H1 (cell line): ENCODE results near the gene OR9A4. TPM values are rescaled to one million over a fixed set of nuclear protein-coding genes. Genes with fewer than 3 reads are reported as not detected.

Experiments used
- CEBPB ChIP-seq: IDR thresholded peaks from 2 replicates; pipeline ENCODE4 v1.6.1; 2012; ENCODE audit warnings: low read depth, low read length
- PHF8 ChIP-seq: fragments of 200-600 bp; sonication (generic); conservative IDR thresholded peaks from 2 replicates; pipeline ENCODE4 v1.7.1; 2012; ENCODE audit warnings: low read depth, mild to moderate bottlenecking, inconsistent platforms, low read length, moderate library complexity
- POLR2A ChIP-seq, 2 experiments: IDR thresholded peaks; 1 replicate in 1 of 2; 2 replicates in 1 of 2; pipeline ENCODE4 v1.6.1; 2011; ENCODE audit warnings: low read depth in 2 of 2, low read length in 2 of 2, mild to moderate bottlenecking in 2 of 2; ENCODE audit errors: control extremely low read depth in 1 of 2
- SAP30 ChIP-seq: fragments of 300-600 bp; sonication (generic); IDR thresholded peaks from 2 replicates; pipeline ENCODE4 v1.7.1; 2012; ENCODE audit warnings: low read length, moderate library complexity, mild to moderate bottlenecking, inconsistent platforms; ENCODE audit not compliant: insufficient read depth, insufficient replicate concordance
- TAF7 ChIP-seq: optimal IDR thresholded peaks from 2 replicates; pipeline ENCODE3; 2011; ENCODE audit warnings: low read depth, mild to moderate bottlenecking, inconsistent platforms, low read length, moderate library complexity, borderline replicate concordance
- TCF12 ChIP-seq: IDR thresholded peaks from 2 replicates; pipeline ENCODE4 v1.6.1; 2011; ENCODE audit warnings: low read depth, mild to moderate bottlenecking, low read length
- polyA plus RNA-seq, 7 experiments: library from polyadenylated mRNA; depleted of rRNA in 3 of 7; stranded (reverse) in 5 of 7; unstranded in 2 of 7; fragments of >200 nt in 5 of 7; fragments of 200-250 nt in 2 of 7; gene quantifications; 1 replicate in 5 of 7; 2 replicates in 1 of 7; 4 replicates in 1 of 7; pipeline versions ENCODE4 v1.2.1 to v1.2.3, GENCODE V29; 2011 to 2013; ENCODE audit warnings: missing spikeins in 2 of 7, mixed read lengths in 2 of 7
- total RNA-seq: library from RNA; stranded (reverse); fragmentation: NEBNext Ultra II Directional; extraction: Animal tissue kit (Norgen Biotek cat#: 25700); gene quantifications from 2 replicates; pipeline ENCODE4 v1.2.1, GENCODE V29; 2021
- TF ChIP-seq, protein P1 (sequence below): IDR thresholded peaks from 2 replicates; pipeline ENCODE4 v1.6.1; 2012; ENCODE audit warnings: inconsistent platforms
- TF ChIP-seq, protein P2 (sequence below): fragments of 300-600 bp; sonication (generic); IDR thresholded peaks from 2 replicates; pipeline ENCODE4 v1.7.1; 2012; ENCODE audit warnings: low read length, moderate library complexity, mild to moderate bottlenecking, inconsistent platforms; ENCODE audit not compliant: insufficient replicate concordance

The OR9A4 gene
- total and polyA plus RNA-seq, 2 of the 8 experiments (the other 6 are each of a cell fraction or from before 2014, with no cell fraction given), result not detected

DNA sequence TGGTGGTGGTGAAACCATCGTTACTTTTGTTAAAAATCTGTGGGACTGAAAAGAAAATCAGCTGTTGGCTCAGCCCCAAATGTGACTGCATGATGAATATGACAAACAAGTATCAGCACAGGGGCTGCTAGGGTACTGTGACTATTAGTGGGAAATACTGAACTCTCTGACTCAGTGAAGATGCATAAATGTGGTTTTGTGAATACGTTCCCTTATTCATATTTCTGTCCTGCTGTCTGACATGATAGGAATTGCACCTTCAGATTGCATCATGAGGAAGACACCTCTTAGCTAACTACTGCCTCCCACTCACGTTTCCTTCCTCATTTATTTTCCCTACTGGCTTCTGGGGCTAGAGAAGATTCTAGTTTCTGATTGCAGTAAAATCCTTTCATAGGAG is 29.2 kb downstream of the OR9A4 start (continued):
- TF ChIP-seq TCF12 (no peak), CEBPB (no peak), PHF8 (no peak), SAP30 (no peak), POLR2A (IDR thresholded peaks at IDR 0.05; ENCODE audit: control extremely low read depth in 1 of 2, low read depth in 2 of 2, low read length in 2 of 2) (no peak), TAF7 (no peak)
- TF ChIP-seq, protein P1, sequence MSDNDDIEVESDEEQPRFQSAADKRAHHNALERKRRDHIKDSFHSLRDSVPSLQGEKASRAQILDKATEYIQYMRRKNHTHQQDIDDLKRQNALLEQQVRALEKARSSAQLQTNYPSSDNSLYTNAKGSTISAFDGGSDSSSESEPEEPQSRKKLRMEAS, result no peak
- TF ChIP-seq, protein P2, sequence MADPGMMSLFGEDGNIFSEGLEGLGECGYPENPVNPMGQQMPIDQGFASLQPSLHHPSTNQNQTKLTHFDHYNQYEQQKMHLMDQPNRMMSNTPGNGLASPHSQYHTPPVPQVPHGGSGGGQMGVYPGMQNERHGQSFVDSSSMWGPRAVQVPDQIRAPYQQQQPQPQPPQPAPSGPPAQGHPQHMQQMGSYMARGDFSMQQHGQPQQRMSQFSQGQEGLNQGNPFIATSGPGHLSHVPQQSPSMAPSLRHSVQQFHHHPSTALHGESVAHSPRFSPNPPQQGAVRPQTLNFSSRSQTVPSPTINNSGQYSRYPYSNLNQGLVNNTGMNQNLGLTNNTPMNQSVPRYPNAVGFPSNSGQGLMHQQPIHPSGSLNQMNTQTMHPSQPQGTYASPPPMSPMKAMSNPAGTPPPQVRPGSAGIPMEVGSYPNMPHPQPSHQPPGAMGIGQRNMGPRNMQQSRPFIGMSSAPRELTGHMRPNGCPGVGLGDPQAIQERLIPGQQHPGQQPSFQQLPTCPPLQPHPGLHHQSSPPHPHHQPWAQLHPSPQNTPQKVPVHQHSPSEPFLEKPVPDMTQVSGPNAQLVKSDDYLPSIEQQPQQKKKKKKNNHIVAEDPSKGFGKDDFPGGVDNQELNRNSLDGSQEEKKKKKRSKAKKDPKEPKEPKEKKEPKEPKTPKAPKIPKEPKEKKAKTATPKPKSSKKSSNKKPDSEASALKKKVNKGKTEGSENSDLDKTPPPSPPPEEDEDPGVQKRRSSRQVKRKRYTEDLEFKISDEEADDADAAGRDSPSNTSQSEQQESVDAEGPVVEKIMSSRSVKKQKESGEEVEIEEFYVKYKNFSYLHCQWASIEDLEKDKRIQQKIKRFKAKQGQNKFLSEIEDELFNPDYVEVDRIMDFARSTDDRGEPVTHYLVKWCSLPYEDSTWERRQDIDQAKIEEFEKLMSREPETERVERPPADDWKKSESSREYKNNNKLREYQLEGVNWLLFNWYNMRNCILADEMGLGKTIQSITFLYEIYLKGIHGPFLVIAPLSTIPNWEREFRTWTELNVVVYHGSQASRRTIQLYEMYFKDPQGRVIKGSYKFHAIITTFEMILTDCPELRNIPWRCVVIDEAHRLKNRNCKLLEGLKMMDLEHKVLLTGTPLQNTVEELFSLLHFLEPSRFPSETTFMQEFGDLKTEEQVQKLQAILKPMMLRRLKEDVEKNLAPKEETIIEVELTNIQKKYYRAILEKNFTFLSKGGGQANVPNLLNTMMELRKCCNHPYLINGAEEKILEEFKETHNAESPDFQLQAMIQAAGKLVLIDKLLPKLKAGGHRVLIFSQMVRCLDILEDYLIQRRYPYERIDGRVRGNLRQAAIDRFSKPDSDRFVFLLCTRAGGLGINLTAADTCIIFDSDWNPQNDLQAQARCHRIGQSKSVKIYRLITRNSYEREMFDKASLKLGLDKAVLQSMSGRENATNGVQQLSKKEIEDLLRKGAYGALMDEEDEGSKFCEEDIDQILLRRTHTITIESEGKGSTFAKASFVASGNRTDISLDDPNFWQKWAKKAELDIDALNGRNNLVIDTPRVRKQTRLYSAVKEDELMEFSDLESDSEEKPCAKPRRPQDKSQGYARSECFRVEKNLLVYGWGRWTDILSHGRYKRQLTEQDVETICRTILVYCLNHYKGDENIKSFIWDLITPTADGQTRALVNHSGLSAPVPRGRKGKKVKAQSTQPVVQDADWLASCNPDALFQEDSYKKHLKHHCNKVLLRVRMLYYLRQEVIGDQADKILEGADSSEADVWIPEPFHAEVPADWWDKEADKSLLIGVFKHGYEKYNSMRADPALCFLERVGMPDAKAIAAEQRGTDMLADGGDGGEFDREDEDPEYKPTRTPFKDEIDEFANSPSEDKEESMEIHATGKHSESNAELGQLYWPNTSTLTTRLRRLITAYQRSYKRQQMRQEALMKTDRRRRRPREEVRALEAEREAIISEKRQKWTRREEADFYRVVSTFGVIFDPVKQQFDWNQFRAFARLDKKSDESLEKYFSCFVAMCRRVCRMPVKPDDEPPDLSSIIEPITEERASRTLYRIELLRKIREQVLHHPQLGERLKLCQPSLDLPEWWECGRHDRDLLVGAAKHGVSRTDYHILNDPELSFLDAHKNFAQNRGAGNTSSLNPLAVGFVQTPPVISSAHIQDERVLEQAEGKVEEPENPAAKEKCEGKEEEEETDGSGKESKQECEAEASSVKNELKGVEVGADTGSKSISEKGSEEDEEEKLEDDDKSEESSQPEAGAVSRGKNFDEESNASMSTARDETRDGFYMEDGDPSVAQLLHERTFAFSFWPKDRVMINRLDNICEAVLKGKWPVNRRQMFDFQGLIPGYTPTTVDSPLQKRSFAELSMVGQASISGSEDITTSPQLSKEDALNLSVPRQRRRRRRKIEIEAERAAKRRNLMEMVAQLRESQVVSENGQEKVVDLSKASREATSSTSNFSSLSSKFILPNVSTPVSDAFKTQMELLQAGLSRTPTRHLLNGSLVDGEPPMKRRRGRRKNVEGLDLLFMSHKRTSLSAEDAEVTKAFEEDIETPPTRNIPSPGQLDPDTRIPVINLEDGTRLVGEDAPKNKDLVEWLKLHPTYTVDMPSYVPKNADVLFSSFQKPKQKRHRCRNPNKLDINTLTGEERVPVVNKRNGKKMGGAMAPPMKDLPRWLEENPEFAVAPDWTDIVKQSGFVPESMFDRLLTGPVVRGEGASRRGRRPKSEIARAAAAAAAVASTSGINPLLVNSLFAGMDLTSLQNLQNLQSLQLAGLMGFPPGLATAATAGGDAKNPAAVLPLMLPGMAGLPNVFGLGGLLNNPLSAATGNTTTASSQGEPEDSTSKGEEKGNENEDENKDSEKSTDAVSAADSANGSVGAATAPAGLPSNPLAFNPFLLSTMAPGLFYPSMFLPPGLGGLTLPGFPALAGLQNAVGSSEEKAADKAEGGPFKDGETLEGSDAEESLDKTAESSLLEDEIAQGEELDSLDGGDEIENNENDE, result no peak
- TF ChIP-seq, all 59 proteins: peak for 0
